HG03378 (cell line): ENCODE data around the gene GPR39.

ENCODE experiments used
- ATAC-seq: cut with Tn5 transposase; IDR thresholded peaks from one replicate; pipeline ENCODE4 v1.9.1; 2021; ENCODE audit warnings: mild to moderate bottlenecking, moderate library complexity; ENCODE audit not compliant: unreplicated experiment

The GPR39 gene

GRCh38 chr2:132439703-132440398, 23.2 kb downstream of the GPR39 start:
- ATAC-seq = no peak

GRCh38 chr2:132441051-132441450, 24.4 kb downstream of the GPR39 start:
- ATAC-seq = no peak

- ATAC-seq = no peak
Measured at GRCh38 chr2:132442278-132442677, 25.7 kb downstream of the GPR39 start.

- ATAC-seq = no peak
Measured at GRCh38 chr2:132443106-132443505, 26.5 kb downstream of the GPR39 start.

GRCh38 chr2:132446444-132446843, 29.8 kb downstream of the GPR39 start:
- ATAC-seq = no peak

- no peak for ATAC-seq
Measured at GRCh38 chr2:132448331-132448730, 31.7 kb downstream of the GPR39 start.

- ATAC-seq = no peak
Measured at GRCh38 chr2:132448771-132449170, 32.2 kb downstream of the GPR39 start.

GRCh38 chr2:132449868-132450267, 33.3 kb downstream of the GPR39 start:
- no peak for ATAC-seq

- ATAC-seq = no peak
Measured at GRCh38 chr2:132460781-132461180, 44.2 kb downstream of the GPR39 start.

- no peak for ATAC-seq
Measured at GRCh38 chr2:132462236-132462635, 45.6 kb downstream of the GPR39 start.

GRCh38 chr2:132463719-132464118, 47.1 kb downstream of the GPR39 start:
- no peak for ATAC-seq

- no peak for ATAC-seq
Measured at GRCh38 chr2:132465917-132466316, 49.3 kb downstream of the GPR39 start.

GRCh38 chr2:132466428-132467028, 49.9 kb downstream of the GPR39 start:
- ATAC-seq = no peak

GRCh38 chr2:132468821-132469675, 52.4 kb downstream of the GPR39 start:
- no peak for ATAC-seq

- ATAC-seq = no peak
Measured at GRCh38 chr2:132470746-132471145, 54.1 kb downstream of the GPR39 start.

- ATAC-seq = no peak
Measured at GRCh38 chr2:132473174-132473883, 56.7 kb downstream of the GPR39 start.

- ATAC-seq = no peak
Measured at GRCh38 chr2:132475615-132476014, 59.0 kb downstream of the GPR39 start.

GRCh38 chr2:132477436-132477835, 60.8 kb downstream of the GPR39 start:
- ATAC-seq = no peak

- ATAC-seq = no peak
Measured at GRCh38 chr2:132477962-132478361, 61.4 kb downstream of the GPR39 start.

- ATAC-seq = no peak
Measured at GRCh38 chr2:132478461-132479105, 62.0 kb downstream of the GPR39 start.

- ATAC-seq = no peak
Measured at GRCh38 chr2:132479155-132479554, 62.5 kb downstream of the GPR39 start.
